Colonic mucosa (tissue), 4 donors: ENCODE measurements around the gene DNAJA2. TPM values are rescaled to one million over a fixed set of nuclear protein-coding genes. Genes with fewer than 3 reads are reported as not detected.

Experiments used
- DNase-seq: peaks from one replicate; pipeline ENCODE4 v3.0.0-alpha.2; 2020
- H3K27ac ChIP-seq: fragments of 200-600 bp; one replicate; pipeline ENCODE4 v1.8.0; 2021
- H3K27me3 ChIP-seq: fragments of 200-600 bp; one replicate; pipeline ENCODE4 v1.8.0; 2021
- H3K36me3 ChIP-seq: fragments of 200-600 bp; one replicate; pipeline ENCODE4 v1.8.0; 2021
- H3K4me1 ChIP-seq: fragments of 200-600 bp; one replicate; pipeline ENCODE4 v1.8.0; 2021; ENCODE audit warnings: mild to moderate bottlenecking
- H3K4me3 ChIP-seq: fragments of 200-600 bp; one replicate; pipeline ENCODE4 v1.8.0; 2021
- H3K9ac ChIP-seq, 2 donors: one replicate each; pipeline ENCODE4 v1.7.0; 2013; ENCODE audit warnings: control low read depth in 2 of 2, low read depth in 2 of 2, low read length in 2 of 2
- H3K9me3 ChIP-seq: fragments of 200-600 bp; one replicate; pipeline ENCODE4 v1.8.0; 2021
- CTCF ChIP-seq: fragments of 200-600 bp; IDR thresholded peaks from one replicate; pipeline ENCODE4 v1.8.0; 2022; ENCODE audit warnings: antibody characterized with exemption, mild to moderate bottlenecking
- intact Hi-C: fragments of 100-400 bp; cut with DNase I; formaldehyde crosslinking; loops from one replicate; pipeline ENCODE4 v1.14.1; 2022
- total RNA-seq, 2 donors: library from RNA; stranded (reverse); fragmentation: NEBNext Ultra II Directional in 1 of 2; extraction: Animal tissue kit (Norgen Biotek cat#: 25700) in 1 of 2; gene quantifications; one replicate each; pipeline ENCODE4 v1.2.1, GENCODE V29; 2021
- donor health status: healthy.
- donor health status: DM: no; HTN: no; CAD: no.
- donor health status: DM: no; HTN: no; CAD: no.

Gene DNAJA2
- 10 to 100 TPM; 58.2 to 70.4 TPM for total RNA-seq

GRCh38 chr16:46973207-46973995 lies at the start of gene DNAJA2:
Gene DNAJA2 (minus strand): TSS chr16:46973674. CDS start chr16:46973572, 102 bp downstream.
- Histone ChIP-seq H3K9ac (peak within 1 kb of the TSS; percentile 87 to 95), H3K27me3 (no peaks in the 10 kb centered on the region), H3K9me3 (no peaks in the 10 kb centered on the region), H3K36me3 (peaks cover 11% of the 10 kb centered on the region), H3K4me1 (no peaks in the 10 kb centered on the region), H3K4me3 (peak within 1 kb of the TSS; percentile 88), H3K27ac (peak within 1 kb of the TSS; percentile 91)
- TF ChIP-seq CTCF = no peak
- intact Hi-C loops = no loop called here
- DNase-seq = peak; percentile 93

GRCh38 chr16:47019568-47019967 lies 46.1 kb upstream of the DNAJA2 start:
- Histone ChIP-seq H3K27me3 (no peaks in the 10 kb centered on the region), H3K4me3 (no peak overlapping the region), H3K9ac (no peak overlapping the region), H3K9me3 (no peaks in the 10 kb centered on the region), H3K36me3 (no peaks in the 10 kb centered on the region), H3K27ac (no peak overlapping the region), H3K4me1 (no peaks in the 10 kb centered on the region)
- no peak for DNase-seq
- intact Hi-C loops = no loop called here
- TF ChIP-seq CTCF = no peak

DNA sequence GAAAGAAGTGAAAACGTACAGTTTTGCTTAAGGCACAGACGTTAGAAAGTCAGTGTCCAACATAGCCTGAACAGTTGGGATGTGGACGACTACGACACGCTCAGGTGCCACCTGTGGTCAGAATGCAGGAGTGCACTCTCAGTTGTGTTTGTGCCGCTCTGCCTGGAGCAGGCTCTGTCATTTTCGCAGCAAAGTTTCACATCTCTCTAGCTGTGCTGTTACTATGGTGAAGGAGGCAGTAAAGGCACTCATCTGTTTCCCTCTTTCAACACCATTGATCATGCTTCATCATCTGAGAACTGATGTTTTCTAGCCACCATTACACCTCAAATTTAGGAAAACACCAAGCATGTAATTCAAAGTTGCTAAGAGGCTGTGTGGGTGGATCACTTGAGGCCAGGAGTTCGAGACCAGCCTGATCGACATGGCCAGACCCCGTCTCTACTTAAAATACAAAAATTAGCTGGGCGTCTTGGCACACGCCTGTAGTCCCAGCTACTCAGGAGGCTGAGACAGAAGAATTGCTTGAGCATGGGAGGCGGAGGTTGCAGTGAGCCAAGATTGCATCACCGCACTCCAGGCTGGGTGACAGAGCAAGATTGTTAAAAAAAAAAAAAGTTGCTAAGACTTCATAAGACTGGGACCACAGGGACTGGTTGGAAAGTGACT lies 44.9 kb upstream of the DNAJA2 start:
- intact Hi-C loops = no loop called here
- Histone ChIP-seq H3K36me3 (no peaks in the 10 kb centered on the region), H3K9ac (no peak overlapping the region), H3K4me3 (no peak overlapping the region), H3K27me3 (no peaks in the 10 kb centered on the region), H3K4me1 (no peaks in the 10 kb centered on the region), H3K27ac (no peak overlapping the region), H3K9me3 (no peaks in the 10 kb centered on the region)
- DNase-seq = peak; percentile 28
- peak; percentile 37 for TF ChIP-seq CTCF

GRCh38 chr16:47017636-47018035 lies 44.2 kb upstream of the DNAJA2 start:
- Histone ChIP-seq H3K27ac (no peak overlapping the region), H3K36me3 (no peaks in the 10 kb centered on the region), H3K9ac (no peak overlapping the region), H3K9me3 (no peaks in the 10 kb centered on the region), H3K27me3 (no peaks in the 10 kb centered on the region), H3K4me1 (no peaks in the 10 kb centered on the region), H3K4me3 (no peak overlapping the region)
- no peak for TF ChIP-seq CTCF
- intact Hi-C loops = no loop called here
- no peak for DNase-seq

GRCh38 chr16:47016700-47017133 lies 43.2 kb upstream of the DNAJA2 start:
- TF ChIP-seq CTCF = no peak
- H3K4me1 ChIP-seq = no peaks in the 10 kb centered on the region
- no peaks in the 10 kb centered on the region for H3K9me3 ChIP-seq
- H3K27me3 ChIP-seq = no peaks in the 10 kb centered on the region
- DNase-seq = no peak
- H3K27ac ChIP-seq = no peak overlapping the region
- H3K36me3 ChIP-seq = no peaks in the 10 kb centered on the region
- H3K4me3 ChIP-seq = no peak overlapping the region
- intact Hi-C loops = no loop called here
- no peak overlapping the region for H3K9ac ChIP-seq
